ENCODE measurements around the gene ITGB3BP.

Gene ITGB3BP

GRCh38 chr1:63418101-63418500 lies 104.9 kb downstream of the ITGB3BP start:
- DNase-seq (ENCODE audit: low spot score) = no peak

GRCh38 chr1:63414691-63415365 lies 108.2 kb downstream of the ITGB3BP start:
- DNase-seq (ENCODE audit: low spot score) = no peak

GRCh38 chr1:63413394-63413793 lies 109.6 kb downstream of the ITGB3BP start:
- DNase-seq (ENCODE audit: low spot score) = no peak

- no peak for DNase-seq (ENCODE audit: low spot score)
These were observed 112.0 kb downstream of the ITGB3BP start for GRCh38 chr1:63411066-63411465.

GRCh38 chr1:63408331-63408730 lies 114.7 kb downstream of the ITGB3BP start:
- DNase-seq (ENCODE audit: low spot score) = no peak

- DNase-seq (ENCODE audit: low spot score) = no peak
These were observed 116.0 kb downstream of the ITGB3BP start for GRCh38 chr1:63407002-63407401.

- no peak for DNase-seq (ENCODE audit: low spot score)
These were observed 117.0 kb downstream of the ITGB3BP start for GRCh38 chr1:63405987-63406386.

GRCh38 chr1:63405021-63405420 lies 118.0 kb downstream of the ITGB3BP start:
- DNase-seq (ENCODE audit: low spot score) = no peak

GRCh38 chr1:63403386-63403785 lies 119.6 kb downstream of the ITGB3BP start:
- no peak for DNase-seq (ENCODE audit: low spot score)

GRCh38 chr1:63401945-63402344 lies 121.1 kb downstream of the ITGB3BP start:
- no peak for DNase-seq (ENCODE audit: low spot score)
